GM04503 (cell line): Measurements from ENCODE around the gene NBAS.
"Not testable (repeated sequence)": the region's sequence is repeated elsewhere in the genome, so short reads cannot be mapped to it uniquely, and the experiment has no call there.

Experiments
- DNase-seq: peaks from one replicate; pipeline ENCODE4 v3.0.0-alpha.2; 2012; ENCODE audit warnings: low read depth

Gene NBAS

GRCh38 chr2:15260835-15261234 is 300.3 kb downstream of the NBAS start:
- DNase-seq: no peak

DNA sequence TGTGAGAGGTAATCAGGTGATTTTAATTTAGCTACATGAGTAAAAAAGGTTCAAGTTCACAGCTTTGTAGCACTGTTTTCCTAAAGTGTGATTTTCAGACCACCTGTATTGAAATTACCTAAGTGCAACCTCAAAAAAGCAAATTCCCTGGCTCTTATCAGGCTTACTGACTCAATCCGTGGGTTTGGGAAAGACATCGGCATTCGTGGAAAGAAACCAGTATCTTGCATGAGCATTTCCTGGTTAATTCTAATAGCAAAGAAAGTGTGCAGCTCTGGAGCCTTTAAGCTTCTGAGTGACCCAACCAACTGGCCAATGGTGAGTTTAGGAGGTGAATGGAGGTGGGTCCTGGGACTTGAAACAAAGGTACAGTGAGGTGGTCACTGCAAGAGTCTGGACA is 300.9 kb downstream of the NBAS start:
- no peak for DNase-seq

GRCh38 chr2:15259356-15259756 is 301.8 kb downstream of the NBAS start:
- DNase-seq: no peak

- DNase-seq: not testable (repeated sequence)
These were observed 302.7 kb downstream of the NBAS start for GRCh38 chr2:15258385-15258784.

- DNase-seq: no peak
These were observed 307.3 kb downstream of the NBAS start for GRCh38 chr2:15253835-15254286.

GRCh38 chr2:15253247-15253646 is 307.9 kb downstream of the NBAS start:
- no peak for DNase-seq

GRCh38 chr2:15251753-15252152 is 309.4 kb downstream of the NBAS start:
- DNase-seq: no peak

DNA sequence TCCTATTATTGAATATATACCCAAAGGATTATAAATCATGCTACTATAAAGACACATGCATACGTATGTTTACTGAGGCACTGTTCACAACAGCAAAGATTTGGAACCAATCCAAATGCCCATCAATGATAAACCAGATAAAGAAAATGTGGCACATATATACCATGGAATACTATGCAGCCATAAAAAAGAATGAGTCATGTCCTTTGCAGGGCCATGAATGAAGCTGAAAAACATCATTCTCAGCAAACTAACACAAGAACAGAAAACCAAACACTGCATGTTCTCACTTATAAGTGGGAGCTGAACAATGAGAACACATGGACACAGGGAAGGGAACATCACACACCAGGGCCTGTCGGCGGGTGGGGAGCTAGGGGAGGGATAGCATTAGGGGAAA is 310.2 kb downstream of the NBAS start:
- DNase-seq: not testable (repeated sequence)

GRCh38 chr2:15246870-15247269 is 314.3 kb downstream of the NBAS start:
- no peak for DNase-seq

GRCh38 chr2:15243762-15244161 is 317.4 kb downstream of the NBAS start:
- no peak for DNase-seq

- DNase-seq: no peak
These were observed 318.1 kb downstream of the NBAS start for GRCh38 chr2:15242936-15243461.

GRCh38 chr2:15241929-15242328 is 319.2 kb downstream of the NBAS start:
- no peak for DNase-seq

DNA sequence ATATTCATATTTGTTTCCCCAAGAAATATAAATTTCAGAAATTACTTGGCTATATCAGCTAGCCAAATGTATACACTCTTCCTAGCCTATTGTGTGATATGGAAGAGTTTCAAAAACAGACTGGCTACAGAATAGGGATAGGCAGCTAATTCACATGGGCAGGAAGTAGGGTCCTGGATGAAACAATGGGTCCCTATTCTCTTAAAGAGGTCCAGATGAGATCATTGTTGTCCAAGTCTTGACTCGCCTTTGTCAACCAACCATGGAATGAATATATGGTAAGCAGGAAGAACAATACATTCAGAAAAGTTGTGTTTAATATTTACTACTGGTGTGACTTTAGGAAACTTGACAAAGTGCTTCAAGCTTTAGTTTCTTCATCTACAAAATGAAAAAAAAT is 319.9 kb downstream of the NBAS start:
- no peak for DNase-seq

DNA sequence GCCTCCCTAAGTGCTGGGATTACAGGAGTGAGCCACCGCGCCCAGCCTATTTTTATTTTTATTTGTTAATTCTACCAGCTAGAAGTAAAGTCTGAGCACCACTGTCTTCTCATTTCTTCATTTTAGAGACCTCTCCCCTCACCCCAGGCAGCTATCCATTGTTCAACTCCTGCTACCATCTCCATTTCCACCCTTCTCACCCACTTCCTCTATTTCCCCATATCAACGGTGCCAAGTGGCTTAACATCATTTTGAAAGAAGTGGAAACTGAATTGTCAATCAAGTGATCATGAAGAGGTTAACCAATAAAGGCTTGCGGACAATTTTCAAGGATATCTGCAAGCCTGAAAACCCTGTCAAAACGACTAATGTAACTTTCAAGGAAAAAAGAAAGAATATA is 323.1 kb downstream of the NBAS start:
- DNase-seq: no peak

DNA sequence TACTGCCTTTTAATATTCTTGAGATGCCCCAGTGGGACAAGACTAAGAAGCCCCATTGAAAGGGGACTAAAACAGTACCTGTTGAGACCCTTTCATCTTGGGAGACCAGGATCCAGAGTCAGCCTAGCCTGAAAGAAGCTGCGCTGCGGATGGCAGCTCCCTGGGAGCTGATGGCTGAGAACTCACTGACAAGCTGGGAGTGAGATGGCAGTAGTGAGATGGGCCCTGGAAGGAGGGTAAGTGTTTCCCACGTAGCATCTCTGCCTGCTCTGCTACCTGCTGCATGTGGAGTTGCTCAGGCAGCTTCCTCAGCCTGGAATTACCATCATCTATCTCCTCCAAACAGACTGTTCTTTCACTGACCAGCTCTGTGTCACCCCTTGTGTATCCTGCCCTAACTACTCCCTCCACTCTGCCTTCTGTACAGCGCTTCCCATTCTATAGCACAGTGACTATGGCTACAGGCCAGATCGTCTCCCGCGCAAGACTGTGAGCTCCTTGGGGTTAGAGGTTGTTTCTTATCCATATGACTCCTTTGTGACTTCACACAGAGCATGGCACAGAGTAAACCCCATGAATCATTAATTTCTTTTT is 330.4 kb downstream of the NBAS start:
- DNase-seq: no peak

DNA sequence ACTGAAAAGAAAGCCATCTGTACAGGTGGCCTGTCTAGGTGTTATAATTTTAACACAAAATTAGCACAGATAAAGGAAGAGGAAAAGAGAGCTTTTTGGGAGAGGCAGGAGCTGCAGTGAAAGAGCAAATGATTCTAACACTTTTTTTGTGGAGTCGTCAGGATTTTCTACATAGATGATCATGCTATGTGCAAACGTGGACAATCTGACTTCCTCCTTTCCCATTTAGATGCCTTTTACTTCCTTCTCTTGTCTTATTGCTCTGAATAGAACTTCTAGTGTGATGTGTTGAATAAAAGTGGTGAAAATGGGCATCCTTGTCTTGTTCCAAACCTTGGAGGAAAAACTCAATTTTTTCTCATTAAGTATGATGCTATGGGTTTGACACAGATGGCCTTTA is 334.5 kb downstream of the NBAS start:
- no peak for DNase-seq

DNA sequence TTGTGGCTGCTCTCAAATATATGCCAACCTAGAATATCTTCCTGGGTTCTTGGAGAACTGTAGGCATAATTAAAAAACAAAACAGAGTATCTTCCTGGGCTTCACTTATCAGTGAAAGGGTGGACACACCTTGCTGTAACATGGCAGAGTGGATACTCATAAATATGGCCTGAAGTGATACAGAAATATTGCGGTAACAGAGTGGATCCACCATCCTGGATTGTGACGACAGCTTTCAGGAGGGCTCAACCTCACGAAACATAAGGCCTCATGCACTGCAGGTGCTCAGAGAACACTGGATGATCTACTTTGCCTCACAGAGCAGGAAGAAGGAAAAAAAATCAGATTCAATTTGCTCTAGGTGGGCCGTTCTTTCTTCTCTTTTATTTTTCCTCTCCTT is 336.0 kb downstream of the NBAS start:
- no peak for DNase-seq

DNA sequence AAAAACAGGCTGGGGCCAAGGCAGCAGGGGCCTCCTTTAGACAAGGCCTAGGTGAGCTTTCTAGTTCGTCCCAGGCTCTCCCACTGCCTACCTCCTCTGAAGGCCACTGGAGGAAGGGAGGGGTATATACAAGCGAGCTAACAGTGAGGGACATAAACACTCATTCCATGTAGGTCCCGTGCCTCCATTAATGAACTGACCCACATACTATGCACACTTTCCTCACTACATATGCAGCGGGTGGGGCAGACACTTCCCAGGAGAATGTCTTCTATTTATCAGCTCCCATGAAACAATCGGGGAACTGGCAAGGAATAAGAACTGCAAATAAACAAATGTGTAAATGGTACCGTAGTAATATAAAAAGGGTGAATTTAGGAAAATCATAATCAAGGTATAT is 336.5 kb downstream of the NBAS start:
- DNase-seq: no peak

GRCh38 chr2:15223887-15224286 is 337.2 kb downstream of the NBAS start:
- peak; percentile 94 for DNase-seq

GRCh38 chr2:15222856-15223255 is 338.3 kb downstream of the NBAS start:
- DNase-seq: no peak

- DNase-seq: no peak
These were observed 340.5 kb downstream of the NBAS start for GRCh38 chr2:15220603-15221002.

DNA sequence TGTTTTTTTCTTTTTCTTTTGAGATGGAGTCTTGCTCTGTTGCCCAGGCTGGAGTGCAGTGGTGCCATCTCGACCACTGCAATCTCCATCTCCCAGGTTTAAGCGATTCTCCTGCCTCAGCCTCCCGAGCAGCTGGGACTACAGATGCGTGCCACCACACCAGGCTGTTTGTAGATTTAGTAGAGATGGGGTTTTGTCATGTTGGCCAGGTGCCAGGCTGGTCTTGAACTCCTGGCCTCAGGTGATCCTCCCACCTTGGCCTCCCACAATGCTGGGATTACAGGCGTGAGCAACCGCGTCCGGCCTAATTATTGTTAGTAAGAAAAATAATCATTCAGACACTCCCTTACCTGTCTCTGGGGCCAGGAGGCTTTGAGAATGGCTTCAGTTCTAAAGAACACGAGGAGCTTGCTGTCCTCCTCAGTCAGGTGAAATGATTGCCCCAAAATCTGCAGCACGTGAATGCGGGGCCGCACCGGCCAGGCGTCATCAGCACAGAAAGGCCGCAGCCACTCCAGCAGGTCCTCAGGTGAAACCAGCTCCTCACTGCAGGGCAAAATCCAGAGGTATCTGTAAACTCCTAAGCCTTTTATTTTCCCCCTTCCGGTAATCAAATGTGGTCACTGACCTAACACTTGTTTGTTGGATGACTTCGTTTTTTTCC is 342.6 kb downstream of the NBAS start:
- no peak for DNase-seq

- no peak for DNase-seq
These were observed 348.9 kb downstream of the NBAS start for GRCh38 chr2:15212249-15212648.

DNA sequence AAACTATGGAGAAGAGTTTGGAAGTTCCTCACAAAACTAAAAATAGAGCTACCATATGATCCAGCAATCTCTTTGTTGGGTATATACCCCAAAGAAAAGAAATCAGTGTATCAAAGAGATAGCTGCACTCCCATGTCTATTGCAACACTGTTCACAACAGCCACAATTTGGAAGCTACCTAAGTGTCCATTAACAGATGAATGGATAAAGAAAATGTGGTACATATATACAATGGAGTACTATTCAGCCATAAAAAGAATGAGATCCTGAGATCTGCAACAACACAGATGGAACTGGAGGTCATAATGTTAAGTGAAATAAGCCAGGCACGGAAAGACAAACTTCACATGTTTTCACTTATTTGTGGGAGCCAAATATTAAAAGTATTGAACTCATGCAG is 350.6 kb downstream of the NBAS start:
- DNase-seq: not testable (repeated sequence)
